Urinary bladder (tissue), 4 donors: ENCODE data around the gene ARHGAP22. TPM values are rescaled to one million over a fixed set of nuclear protein-coding genes. Genes with fewer than 3 reads are reported as not detected.

Experiments used
- DNase-seq: peaks from one replicate; pipeline ENCODE4 v3.0.0-alpha.2; 2015; ENCODE audit errors: extremely low spot score
- H3K27ac ChIP-seq: one replicate; pipeline ENCODE4 v1.5.1; 2013; ENCODE audit warnings: low read depth, mild to moderate bottlenecking, moderate library complexity
- H3K36me3 ChIP-seq: one replicate; pipeline ENCODE4 v1.6.1; 2013; ENCODE audit warnings: mild to moderate bottlenecking, moderate library complexity; ENCODE audit not compliant: insufficient read depth
- H3K4me1 ChIP-seq: one replicate; pipeline ENCODE4 v1.6.1; 2013; ENCODE audit warnings: mild to moderate bottlenecking, moderate library complexity; ENCODE audit not compliant: insufficient read depth
- H3K4me3 ChIP-seq: one replicate; pipeline ENCODE4 v1.5.1; 2013; ENCODE audit warnings: low read depth, low read length
- WGBS: extraction: QIAGEN DNeasy Blood & Tissue Kit; methylation state at CpG from one replicate; pipeline ENCODE4 v1.1.7; 2013; 5-methylcytosine and 5-hydroxymethylcytosine counted together
- polyA plus RNA-seq: library from polyadenylated mRNA; stranded (reverse); fragments of 200-250 nt; gene quantifications from one replicate; pipeline ENCODE4 v1.2.3, GENCODE V29; 2013
- total RNA-seq: library from RNA; depleted of rRNA; stranded (reverse); fragments of >200 nt; gene quantifications from one replicate; pipeline ENCODE4 v1.2.3, GENCODE V29; 2014
- donor health status: healthy with polysubstance abuse.
- donor health status: healthy.

ARHGAP22 gene
- total and polyA plus RNA-seq, 2 donors, result 2.3 to 6.0 TPM

GRCh38 chr10:48416584-48417232 is 188.2 kb downstream of the ARHGAP22 start:
- H3K4me1 ChIP-seq, result no peaks in the 10 kb centered on the region
- H3K36me3 ChIP-seq, result peaks cover 2% of the 10 kb centered on the region
- H3K4me3 ChIP-seq, result no peak overlapping the region
- DNase-seq, result no peak
- no peak overlapping the region for H3K27ac ChIP-seq
- WGBS, result 89% methylated on average over 2 of the region's 2 CpGs

- H3K4me1 ChIP-seq, result no peaks in the 10 kb centered on the region
- no peak overlapping the region for H3K27ac ChIP-seq
- DNase-seq, result no peak
- peaks cover 2% of the 10 kb centered on the region for H3K36me3 ChIP-seq
- 94% methylated on average over 1 of the region's 1 CpG for WGBS
- H3K4me3 ChIP-seq, result no peak overlapping the region
Observed at GRCh38 chr10:48414778-48415177, 190.1 kb downstream of the ARHGAP22 start.

- no peak for DNase-seq
- no peaks in the 10 kb centered on the region for H3K4me1 ChIP-seq
- H3K36me3 ChIP-seq, result peaks cover 2% of the 10 kb centered on the region
- H3K27ac ChIP-seq, result no peak overlapping the region
- WGBS, result 100% methylated on average over 1 of the region's 1 CpG
- H3K4me3 ChIP-seq, result no peak overlapping the region
Observed at GRCh38 chr10:48414160-48414559, 190.7 kb downstream of the ARHGAP22 start.

GRCh38 chr10:48412933-48413332 is 191.9 kb downstream of the ARHGAP22 start:
- Histone ChIP-seq H3K27ac (no peak overlapping the region), H3K36me3 (peaks cover 3% of the 10 kb centered on the region), H3K4me3 (no peak overlapping the region), H3K4me1 (no peaks in the 10 kb centered on the region)
- no peak for DNase-seq
- 98% methylated on average over 4 of the region's 4 CpGs for WGBS

GRCh38 chr10:48412081-48412480 is 192.8 kb downstream of the ARHGAP22 start:
- peaks cover 3% of the 10 kb centered on the region for H3K36me3 ChIP-seq
- no peaks in the 10 kb centered on the region for H3K4me1 ChIP-seq
- DNase-seq, result no peak
- H3K27ac ChIP-seq, result no peak overlapping the region
- H3K4me3 ChIP-seq, result no peak overlapping the region
- 98% methylated on average over 3 of the region's 3 CpGs for WGBS

- H3K36me3 ChIP-seq, result peaks cover 3% of the 10 kb centered on the region
- no peaks in the 10 kb centered on the region for H3K4me1 ChIP-seq
- WGBS, result over 99% methylated on average over 2 of the region's 2 CpGs
- H3K4me3 ChIP-seq, result no peak overlapping the region
- no peak overlapping the region for H3K27ac ChIP-seq
- DNase-seq, result no peak
Observed at GRCh38 chr10:48411510-48411909, 193.4 kb downstream of the ARHGAP22 start.

GRCh38 chr10:48410503-48410902 is 194.4 kb downstream of the ARHGAP22 start:
- 98% methylated on average over 6 of the region's 6 CpGs for WGBS
- peaks cover 3% of the 10 kb centered on the region for H3K36me3 ChIP-seq
- no peaks in the 10 kb centered on the region for H3K4me1 ChIP-seq
- H3K27ac ChIP-seq, result no peak overlapping the region
- no peak overlapping the region for H3K4me3 ChIP-seq
- DNase-seq, result no peak

GRCh38 chr10:48406658-48407057 is 198.2 kb downstream of the ARHGAP22 start:
- no peak overlapping the region for H3K27ac ChIP-seq
- H3K4me3 ChIP-seq, result no peak overlapping the region
- WGBS, result 87% methylated on average over 4 of the region's 4 CpGs
- no peaks in the 10 kb centered on the region for H3K4me1 ChIP-seq
- no peak for DNase-seq
- peaks cover 2% of the 10 kb centered on the region for H3K36me3 ChIP-seq

GRCh38 chr10:48406204-48406603 is 198.7 kb downstream of the ARHGAP22 start:
- 97% methylated on average over 3 of the region's 3 CpGs for WGBS
- Histone ChIP-seq H3K27ac (no peak overlapping the region), H3K4me1 (no peaks in the 10 kb centered on the region), H3K4me3 (no peak overlapping the region), H3K36me3 (peaks cover 2% of the 10 kb centered on the region)
- no peak for DNase-seq

GRCh38 chr10:48404646-48405045 is 200.2 kb downstream of the ARHGAP22 start:
- Histone ChIP-seq H3K36me3 (peaks cover 2% of the 10 kb centered on the region), H3K4me1 (peaks cover 2% of the 10 kb centered on the region), H3K27ac (no peak overlapping the region), H3K4me3 (no peak overlapping the region)
- no peak for DNase-seq
- WGBS, result 86% methylated on average over 4 of the region's 4 CpGs

- DNase-seq, result no peak
- 90% methylated on average over 1 of the region's 1 CpG for WGBS
- no peak overlapping the region for H3K27ac ChIP-seq
- H3K4me1 ChIP-seq, result peaks cover 2% of the 10 kb centered on the region
- H3K36me3 ChIP-seq, result no peaks in the 10 kb centered on the region
- H3K4me3 ChIP-seq, result no peak overlapping the region
Observed at GRCh38 chr10:48400850-48401220, 204.0 kb downstream of the ARHGAP22 start.

- Histone ChIP-seq H3K36me3 (no peaks in the 10 kb centered on the region), H3K27ac (no peak overlapping the region), H3K4me3 (no peak overlapping the region), H3K4me1 (peaks cover 2% of the 10 kb centered on the region)
- 67% methylated on average over 3 of the region's 3 CpGs for WGBS
- no peak for DNase-seq
Observed at GRCh38 chr10:48400129-48400849, 204.6 kb downstream of the ARHGAP22 start.

- Histone ChIP-seq H3K36me3 (no peaks in the 10 kb centered on the region), H3K4me1 (peaks cover 2% of the 10 kb centered on the region), H3K4me3 (no peak overlapping the region), H3K27ac (no peak overlapping the region)
- 86% methylated on average over 1 of the region's 1 CpG for WGBS
- DNase-seq, result no peak
Observed at GRCh38 chr10:48399551-48399950, 205.3 kb downstream of the ARHGAP22 start.

GRCh38 chr10:48399056-48399541 is 205.8 kb downstream of the ARHGAP22 start:
- H3K4me3 ChIP-seq, result no peak overlapping the region
- WGBS, result 77% methylated on average over 5 of the region's 5 CpGs
- no peaks in the 10 kb centered on the region for H3K36me3 ChIP-seq
- H3K27ac ChIP-seq, result no peak overlapping the region
- DNase-seq, result no peak
- H3K4me1 ChIP-seq, result peaks cover 2% of the 10 kb centered on the region
